Skin of body (tissue), 2 donors: Measurements from ENCODE around the gene RABGGTA. TPM values are rescaled to one million over a fixed set of nuclear protein-coding genes. Genes with fewer than 3 reads are reported as not detected.
A peak's percentile ranks its signal among the peaks of the same experiment; 100 is the strongest.

Experiments used
- DNase-seq: peaks from one replicate; lab custom pipeline; 2025; lab: John Stamatoyannopoulos, UW
- total RNA-seq: library from RNA; depleted of rRNA; stranded (reverse); fragments of >200 nt; gene quantifications from one replicate; pipeline ENCODE4 v1.2.3, GENCODE V29; 2014

Gene RABGGTA, protein sequence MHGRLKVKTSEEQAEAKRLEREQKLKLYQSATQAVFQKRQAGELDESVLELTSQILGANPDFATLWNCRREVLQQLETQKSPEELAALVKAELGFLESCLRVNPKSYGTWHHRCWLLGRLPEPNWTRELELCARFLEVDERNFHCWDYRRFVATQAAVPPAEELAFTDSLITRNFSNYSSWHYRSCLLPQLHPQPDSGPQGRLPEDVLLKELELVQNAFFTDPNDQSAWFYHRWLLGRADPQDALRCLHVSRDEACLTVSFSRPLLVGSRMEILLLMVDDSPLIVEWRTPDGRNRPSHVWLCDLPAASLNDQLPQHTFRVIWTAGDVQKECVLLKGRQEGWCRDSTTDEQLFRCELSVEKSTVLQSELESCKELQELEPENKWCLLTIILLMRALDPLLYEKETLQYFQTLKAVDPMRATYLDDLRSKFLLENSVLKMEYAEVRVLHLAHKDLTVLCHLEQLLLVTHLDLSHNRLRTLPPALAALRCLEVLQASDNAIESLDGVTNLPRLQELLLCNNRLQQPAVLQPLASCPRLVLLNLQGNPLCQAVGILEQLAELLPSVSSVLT
- total RNA-seq, result 13.2 TPM

DNA sequence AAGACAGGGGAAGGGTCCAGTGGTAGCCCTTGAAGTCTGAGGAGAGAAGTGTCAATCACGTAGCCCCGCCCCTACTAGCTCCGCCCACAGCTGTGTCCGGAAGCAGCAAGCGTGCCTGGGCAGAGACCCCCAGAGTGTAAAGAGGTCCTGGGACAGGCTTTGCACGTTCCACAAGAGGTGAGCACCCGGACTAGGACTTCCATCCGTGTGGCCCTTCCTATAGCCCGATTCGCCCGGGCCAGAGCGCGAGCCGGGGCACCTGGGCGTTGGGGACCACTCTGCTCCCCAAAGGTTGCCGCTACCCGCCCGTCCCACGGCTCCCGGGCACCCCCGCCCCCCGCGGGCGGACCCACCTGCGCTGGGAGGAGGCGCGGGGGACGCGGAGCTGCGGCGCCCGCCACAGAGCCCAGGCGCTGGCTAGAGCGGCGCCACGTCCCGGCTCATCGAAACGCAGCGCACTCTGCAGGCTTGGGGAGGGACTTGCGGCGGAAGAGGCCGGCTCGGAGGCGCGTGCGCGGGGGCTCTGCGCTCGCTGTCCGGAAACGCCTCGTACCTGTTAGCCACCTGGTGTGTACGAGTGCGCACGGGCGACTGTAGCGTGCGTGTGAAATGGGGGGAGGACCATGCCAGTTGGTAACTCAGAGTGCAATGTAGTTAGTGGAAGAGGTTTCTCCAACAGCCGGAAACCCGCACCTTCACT is at the start of gene RABGGTA:
TSS of gene RABGGTA (minus strand) at position 464 of the 700 bp plus-strand sequence. CDS start 482 bp downstream, outside the sequence.
- peak; percentile 83 for DNase-seq

- DNase-seq, result no peak
Observed at GRCh38 chr14:24317141-24317928, 45.9 kb upstream of the RABGGTA start.

GRCh38 chr14:24316597-24316950 is 45.2 kb upstream of the RABGGTA start:
- no peak for DNase-seq

DNA sequence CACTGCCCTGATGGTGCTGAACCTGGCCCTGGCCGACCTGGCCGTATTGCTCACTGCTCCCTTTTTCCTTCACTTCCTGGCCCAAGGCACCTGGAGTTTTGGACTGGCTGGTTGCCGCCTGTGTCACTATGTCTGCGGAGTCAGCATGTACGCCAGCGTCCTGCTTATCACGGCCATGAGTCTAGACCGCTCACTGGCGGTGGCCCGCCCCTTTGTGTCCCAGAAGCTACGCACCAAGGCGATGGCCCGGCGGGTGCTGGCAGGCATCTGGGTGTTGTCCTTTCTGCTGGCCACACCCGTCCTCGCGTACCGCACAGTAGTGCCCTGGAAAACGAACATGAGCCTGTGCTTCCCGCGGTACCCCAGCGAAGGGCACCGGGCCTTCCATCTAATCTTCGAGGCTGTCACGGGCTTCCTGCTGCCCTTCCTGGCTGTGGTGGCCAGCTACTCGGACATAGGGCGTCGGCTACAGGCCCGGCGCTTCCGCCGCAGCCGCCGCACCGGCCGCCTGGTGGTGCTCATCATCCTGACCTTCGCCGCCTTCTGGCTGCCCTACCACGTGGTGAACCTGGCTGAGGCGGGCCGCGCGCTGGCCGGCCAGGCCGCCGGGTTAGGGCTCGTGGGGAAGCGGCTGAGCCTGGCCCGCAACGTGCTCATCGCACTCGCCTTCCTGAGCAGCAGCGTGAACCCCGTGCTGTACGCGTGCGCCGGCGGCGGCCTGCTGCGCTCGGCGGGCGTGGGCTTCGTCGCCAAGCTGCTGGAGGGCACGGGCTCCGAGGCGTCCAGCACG is 44.6 kb upstream of the RABGGTA start:
- no peak for DNase-seq

GRCh38 chr14:24315243-24315806 is 43.9 kb upstream of the RABGGTA start:
- no peak for DNase-seq

GRCh38 chr14:24314377-24315193 is 43.2 kb upstream of the RABGGTA start:
- DNase-seq, result no peak

- DNase-seq, result no peak
Observed at GRCh38 chr14:24313913-24314312, 42.5 kb upstream of the RABGGTA start.

- no peak for DNase-seq
Observed at GRCh38 chr14:24312736-24313507, 41.5 kb upstream of the RABGGTA start.

- DNase-seq, result peak; percentile 10
Observed at GRCh38 chr14:24311837-24312615, 40.6 kb upstream of the RABGGTA start.

GRCh38 chr14:24310646-24311604 is 39.5 kb upstream of the RABGGTA start, which contains the start of gene LTB4R:
LTB4R (plus strand) TSS chr14:24311502; CDS start chr14:24315652, 4,150 bp downstream.
- DNase-seq, result peak; percentile 45

DNA sequence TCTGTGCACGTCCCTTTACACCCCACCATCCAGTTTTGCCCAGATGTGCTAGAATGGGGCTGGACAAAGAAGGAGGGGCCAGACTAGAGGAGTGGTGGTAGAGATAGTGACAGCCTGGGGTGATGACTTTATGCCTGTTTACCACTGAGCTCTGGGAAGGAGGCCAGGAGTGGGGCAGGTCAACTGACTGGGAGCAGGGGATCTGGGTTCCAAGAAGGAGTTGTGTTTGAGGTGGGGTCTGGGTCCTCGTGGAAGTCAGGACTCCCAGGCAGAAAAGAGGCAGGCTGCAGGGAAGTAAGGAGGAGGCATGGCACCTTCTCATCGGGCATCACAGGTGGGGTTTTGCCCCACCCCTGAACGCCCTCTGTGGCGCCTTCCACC is 38.9 kb upstream of the RABGGTA start:
- no peak for DNase-seq

DNA sequence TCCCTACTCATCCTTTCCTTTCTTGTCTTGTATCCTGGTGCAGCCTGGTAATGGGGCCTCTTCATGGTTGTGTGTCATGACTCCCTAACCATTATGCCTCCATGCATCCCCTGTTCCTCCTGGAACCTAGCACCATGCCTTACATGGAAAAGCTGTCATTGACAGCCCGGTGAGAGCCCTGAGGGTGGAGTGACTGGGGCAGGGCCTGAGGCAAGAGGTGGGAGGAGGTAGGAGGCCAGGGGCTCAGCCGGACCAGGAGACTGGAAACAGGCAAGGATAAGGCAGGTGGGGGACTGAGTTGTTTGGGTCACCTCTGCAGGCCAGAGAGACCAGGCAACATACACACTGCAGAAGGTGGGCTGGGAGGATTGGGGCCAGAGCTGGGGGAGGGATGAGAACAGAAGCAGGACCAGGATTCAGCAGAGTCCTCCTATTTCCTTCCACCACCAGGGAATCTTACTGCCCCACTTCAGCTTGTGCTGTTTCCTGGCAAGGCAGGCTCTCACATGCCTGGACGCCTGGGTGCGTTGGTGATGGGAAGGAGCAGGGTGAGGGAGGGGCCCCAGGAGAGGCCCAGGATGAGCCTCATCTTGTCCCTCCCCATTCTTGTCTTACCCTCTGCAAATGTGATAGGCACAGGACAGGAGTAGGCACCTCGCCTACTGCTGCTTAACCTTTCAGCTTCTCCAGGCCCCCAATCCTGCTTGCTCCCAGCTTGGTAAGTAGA is 38.3 kb upstream of the RABGGTA start, which contains the start of gene LTB4R2:
TSS of gene LTB4R2 (plus strand) at position 603 of the 727 bp plus-strand sequence. CDS start 525 bp downstream, outside the sequence.
- no peak for DNase-seq

GRCh38 chr14:24308342-24309124 is 37.1 kb upstream of the RABGGTA start:
- no peak for DNase-seq

DNA sequence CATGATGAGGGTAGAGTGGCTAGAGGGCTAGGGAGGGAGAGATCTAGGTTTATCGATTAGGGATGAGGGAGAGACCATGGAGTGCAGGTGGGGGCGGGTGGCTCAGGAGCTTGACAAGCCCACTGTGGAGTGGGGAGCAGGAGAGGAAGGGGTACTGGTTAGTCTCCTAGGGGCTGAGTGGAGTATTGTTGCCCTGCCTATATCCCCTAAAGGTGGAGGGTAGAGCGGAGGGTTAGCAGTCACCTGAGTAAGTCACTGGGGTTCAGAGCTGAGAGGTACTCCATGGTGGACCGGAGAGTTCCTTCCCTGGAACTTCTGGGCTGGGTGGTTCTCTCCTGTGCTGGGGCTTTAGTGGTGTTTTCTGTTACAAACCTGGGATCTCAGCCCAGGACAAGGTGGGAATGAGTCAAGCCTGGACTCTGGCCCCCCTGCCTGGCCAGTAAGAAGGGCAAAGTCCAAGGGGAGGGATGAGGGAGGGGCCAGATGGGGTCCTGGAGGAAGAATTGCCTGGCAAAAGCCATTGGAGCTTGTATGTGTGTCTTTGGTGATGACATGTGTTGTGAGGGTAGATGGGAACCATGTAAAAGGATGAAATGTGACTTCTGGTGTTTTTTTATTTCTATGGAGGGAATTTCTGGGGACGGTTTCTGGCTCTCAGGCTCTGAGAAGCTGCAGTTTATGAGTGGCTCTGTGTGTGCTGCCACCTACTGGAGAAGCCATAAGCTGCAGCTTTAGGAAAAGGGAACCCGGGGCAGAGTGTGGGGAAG is 36.4 kb upstream of the RABGGTA start, which contains the start of gene CIDEB:
TSS of gene CIDEB (minus strand) at position 403 of the 767 bp plus-strand sequence. CDS start at position 284, 119 bp downstream.
- DNase-seq, result no peak
